ENCODE data around the gene LRP11.

The LRP11 gene

GRCh38 chr6:149781715-149782114 is 82.4 kb downstream of the LRP11 start:
- DNase-seq (ENCODE audit: low read depth), result no peak

DNA sequence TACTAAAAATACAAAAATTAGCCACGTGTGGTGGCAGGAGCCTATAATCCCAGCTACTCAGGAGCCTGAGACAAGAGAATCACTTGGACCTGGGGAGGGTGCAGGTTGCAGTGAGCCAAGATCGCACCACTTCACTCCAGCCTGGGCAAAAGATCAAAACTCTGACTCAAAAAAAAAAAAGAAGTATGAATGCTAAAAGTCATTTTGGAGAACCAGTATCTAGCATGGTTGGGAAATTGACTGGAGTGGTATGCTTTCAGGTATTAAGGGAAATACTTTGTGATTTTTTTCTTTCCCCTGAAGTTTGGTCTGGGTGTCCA is 84.6 kb downstream of the LRP11 start:
- DNase-seq (ENCODE audit: low read depth), result no peak

- no peak for DNase-seq (ENCODE audit: low read depth)
Measured at GRCh38 chr6:149777624-149778023, 86.5 kb downstream of the LRP11 start.

GRCh38 chr6:149771925-149772324 is 92.2 kb downstream of the LRP11 start:
- no peak for DNase-seq (ENCODE audit: low read depth)

DNA sequence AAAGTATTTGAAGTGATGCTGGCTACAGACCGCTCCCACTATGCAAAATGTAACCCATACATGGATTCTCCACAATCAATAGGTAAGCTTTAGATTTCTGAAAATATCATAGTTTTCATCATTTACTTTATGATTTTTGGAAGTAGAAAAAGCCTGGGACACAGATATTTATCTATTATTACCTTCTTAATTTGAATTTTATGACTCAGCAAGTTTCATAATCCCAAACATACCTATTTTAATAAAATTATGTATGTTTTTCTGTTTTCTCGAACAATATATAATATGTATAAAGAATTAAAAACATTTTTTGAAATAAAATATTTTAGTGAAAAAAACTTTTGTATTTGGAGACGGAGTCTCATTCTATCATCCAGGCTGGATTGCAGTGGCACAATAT is 93.0 kb downstream of the LRP11 start:
- no peak for DNase-seq (ENCODE audit: low read depth)

GRCh38 chr6:149769676-149770075 is 94.5 kb downstream of the LRP11 start:
- no peak for DNase-seq (ENCODE audit: low read depth)
